Activated T-cell treated with anti-CD3 and anti-CD28 coated beads, Interleukin-2, amount 50 U/mL, for 24 hours (primary cell): ENCODE data around the gene SLC6A13.

Experiments
- DNase-seq: peaks from one replicate; pipeline ENCODE4 v3.0.0-alpha.2; 2020
- H3K27ac Mint-ChIP-seq: 2 replicates; pipeline ENCODE4 v1.8.0; 2020; ENCODE audit warnings: mild to moderate bottlenecking, mixed read lengths
- H3K27me3 Mint-ChIP-seq: 2 replicates; pipeline ENCODE4 v1.8.0; 2020; ENCODE audit warnings: mixed read lengths
- H3K36me3 Mint-ChIP-seq: 2 replicates; pipeline ENCODE4 v1.8.0; 2020; ENCODE audit warnings: low read depth, mixed read lengths
- H3K4me1 Mint-ChIP-seq: 2 replicates; pipeline ENCODE4 v1.8.0; 2020; ENCODE audit warnings: low read depth, mixed read lengths
- H3K4me3 Mint-ChIP-seq: 2 replicates; pipeline ENCODE4 v1.8.0; 2020; ENCODE audit warnings: mild to moderate bottlenecking, moderate library complexity, mixed read lengths
- H3K9me3 Mint-ChIP-seq: 2 replicates; pipeline ENCODE4 v1.8.0; 2020; ENCODE audit warnings: mixed read lengths

SLC6A13 gene

DNA sequence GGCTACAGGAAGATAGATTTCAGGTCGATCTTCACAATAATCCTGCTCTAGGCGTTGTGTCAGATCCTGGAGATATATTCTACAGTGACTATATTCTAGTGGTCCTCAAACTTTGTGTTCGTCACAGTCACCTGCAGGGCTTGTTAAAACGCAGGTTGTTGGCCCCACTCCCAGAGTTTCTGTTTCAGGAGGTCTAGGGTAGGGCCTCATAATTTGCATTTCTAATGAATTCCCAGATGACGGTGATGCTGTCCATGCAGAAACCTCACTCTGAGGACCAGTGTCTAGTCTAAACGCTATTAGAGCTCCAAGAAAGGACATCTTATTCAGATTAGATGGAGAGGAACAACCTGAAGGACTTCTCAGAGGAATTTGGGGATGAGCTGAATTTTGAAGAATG, 13.2 kb upstream of the SLC6A13 start:
- Mint-ChIP-seq H3K4me3 (no peak overlapping the region), H3K4me1 (peaks cover 3% of the 10 kb centered on the region), H3K9me3 (no peaks in the 10 kb centered on the region), H3K36me3 (peaks cover 21% of the 10 kb centered on the region), H3K27me3 (no peaks in the 10 kb centered on the region), H3K27ac (no peak overlapping the region)
- no peak for DNase-seq

DNA sequence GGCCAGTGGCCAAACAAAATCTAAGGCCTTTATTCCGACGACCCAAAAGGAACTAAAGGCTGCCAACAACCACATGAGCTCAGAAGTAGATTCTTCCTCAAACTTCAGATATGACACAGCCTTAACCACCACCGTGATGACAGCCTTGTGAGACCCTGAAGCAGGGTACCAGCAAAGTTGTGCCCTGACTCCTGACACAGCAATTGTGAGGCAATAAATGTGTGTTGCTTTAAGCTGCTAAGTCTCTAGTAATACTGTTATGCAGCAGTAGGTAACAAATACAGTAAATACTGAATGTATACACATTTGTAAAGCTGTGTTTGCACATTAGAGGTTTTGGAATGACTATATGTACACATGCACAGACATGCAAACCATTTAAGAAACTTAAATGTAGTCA, 10.7 kb upstream of the SLC6A13 start:
- no peak for DNase-seq
- H3K4me3 Mint-ChIP-seq: no peak overlapping the region
- no peak overlapping the region for H3K27ac Mint-ChIP-seq
- H3K36me3 Mint-ChIP-seq: no peaks in the 10 kb centered on the region
- peaks cover 3% of the 10 kb centered on the region for H3K4me1 Mint-ChIP-seq
- H3K9me3 Mint-ChIP-seq: no peaks in the 10 kb centered on the region
- H3K27me3 Mint-ChIP-seq: no peaks in the 10 kb centered on the region

DNA sequence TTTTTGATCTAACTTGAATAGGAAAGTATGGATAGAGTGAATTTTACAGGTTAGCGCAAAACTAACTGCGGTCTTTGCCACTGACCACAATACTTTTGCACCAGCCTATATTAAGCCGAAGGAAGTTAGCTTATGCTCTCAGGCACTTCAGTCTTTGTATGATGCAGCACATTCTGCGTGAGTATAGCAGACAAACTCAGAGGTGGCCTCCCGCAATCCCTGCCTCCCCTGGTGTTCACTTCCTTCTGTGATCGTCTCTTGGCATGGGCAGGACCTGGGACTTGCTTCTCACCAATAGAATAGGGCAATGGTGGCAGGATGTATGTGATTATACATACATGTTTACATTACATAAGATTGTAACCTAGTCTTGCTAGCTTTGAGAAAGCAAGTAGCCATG, 10.3 kb upstream of the SLC6A13 start:
- Mint-ChIP-seq H3K4me3 (no peak overlapping the region), H3K4me1 (peaks cover 3% of the 10 kb centered on the region), H3K36me3 (no peaks in the 10 kb centered on the region), H3K27ac (no peak overlapping the region), H3K9me3 (no peaks in the 10 kb centered on the region), H3K27me3 (no peaks in the 10 kb centered on the region)
- DNase-seq: no peak

DNA sequence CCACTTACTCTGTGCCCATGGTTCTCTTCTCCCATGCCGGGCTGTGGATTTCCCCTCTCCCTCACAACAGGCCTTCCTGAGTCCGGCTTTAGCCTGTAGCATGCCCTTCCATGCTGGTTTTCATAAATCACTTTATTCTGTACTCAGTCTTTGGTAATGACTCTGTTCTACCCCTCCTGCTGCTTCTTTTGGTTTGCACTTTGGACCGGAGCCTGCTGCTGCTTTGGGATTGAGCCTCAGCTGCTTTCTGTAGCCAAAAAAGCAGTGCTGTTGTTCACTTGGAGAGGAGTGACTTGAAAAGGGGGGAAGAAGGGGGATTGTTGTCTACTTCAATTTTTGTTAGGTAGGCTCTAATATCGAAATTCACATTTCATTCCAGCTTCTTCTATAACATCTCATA, 8.5 kb upstream of the SLC6A13 start:
- DNase-seq: no peak
- peaks cover 3% of the 10 kb centered on the region for H3K4me1 Mint-ChIP-seq
- no peaks in the 10 kb centered on the region for H3K27me3 Mint-ChIP-seq
- no peak overlapping the region for H3K27ac Mint-ChIP-seq
- no peaks in the 10 kb centered on the region for H3K36me3 Mint-ChIP-seq
- H3K9me3 Mint-ChIP-seq: no peaks in the 10 kb centered on the region
- H3K4me3 Mint-ChIP-seq: no peak overlapping the region

DNA sequence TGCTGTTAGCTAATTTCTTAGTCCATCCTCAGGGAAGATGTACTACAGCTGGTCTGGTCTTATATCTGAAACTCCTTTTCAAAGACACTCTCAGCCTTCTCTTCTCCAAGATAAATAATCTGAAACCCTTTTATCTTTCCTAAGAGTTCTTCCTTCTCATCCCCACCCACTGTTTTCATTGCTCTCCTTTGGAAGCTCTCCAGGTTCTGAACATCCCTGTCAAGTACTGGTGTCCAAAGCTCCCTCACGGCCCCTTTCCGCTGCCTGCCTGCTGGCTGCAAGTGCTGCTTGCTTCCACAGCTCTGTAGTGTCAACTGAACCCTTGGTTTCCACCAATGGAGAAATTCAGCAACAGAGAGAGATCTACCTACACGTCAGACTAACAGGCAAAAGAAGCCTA, 6.6 kb upstream of the SLC6A13 start:
- Mint-ChIP-seq H3K9me3 (no peaks in the 10 kb centered on the region), H3K36me3 (no peaks in the 10 kb centered on the region), H3K4me1 (peaks cover 15% of the 10 kb centered on the region), H3K4me3 (no peak overlapping the region), H3K27ac (no peak overlapping the region), H3K27me3 (no peaks in the 10 kb centered on the region)
- no peak for DNase-seq

DNA sequence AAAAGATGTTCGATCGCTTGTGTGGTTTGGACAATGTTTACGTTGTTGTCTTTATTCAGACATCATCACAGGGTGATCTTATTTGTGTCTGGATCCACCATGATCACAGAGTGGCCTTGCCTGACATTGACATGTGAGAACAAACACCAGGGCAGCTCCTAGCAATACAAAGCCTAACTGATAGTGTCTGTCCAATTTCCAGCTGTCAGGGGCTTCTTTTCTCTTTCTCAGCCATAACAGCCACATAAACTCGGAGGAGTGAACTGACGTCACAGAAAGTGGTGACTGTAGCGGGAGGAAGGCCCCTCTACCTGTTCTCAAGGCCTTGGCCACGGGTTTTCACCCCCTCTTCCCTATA, 5.8 kb upstream of the SLC6A13 start:
- H3K9me3 Mint-ChIP-seq: no peaks in the 10 kb centered on the region
- DNase-seq: no peak
- no peak overlapping the region for H3K27ac Mint-ChIP-seq
- H3K36me3 Mint-ChIP-seq: no peaks in the 10 kb centered on the region
- peaks cover 16% of the 10 kb centered on the region for H3K4me1 Mint-ChIP-seq
- no peak overlapping the region for H3K4me3 Mint-ChIP-seq
- no peaks in the 10 kb centered on the region for H3K27me3 Mint-ChIP-seq

DNA sequence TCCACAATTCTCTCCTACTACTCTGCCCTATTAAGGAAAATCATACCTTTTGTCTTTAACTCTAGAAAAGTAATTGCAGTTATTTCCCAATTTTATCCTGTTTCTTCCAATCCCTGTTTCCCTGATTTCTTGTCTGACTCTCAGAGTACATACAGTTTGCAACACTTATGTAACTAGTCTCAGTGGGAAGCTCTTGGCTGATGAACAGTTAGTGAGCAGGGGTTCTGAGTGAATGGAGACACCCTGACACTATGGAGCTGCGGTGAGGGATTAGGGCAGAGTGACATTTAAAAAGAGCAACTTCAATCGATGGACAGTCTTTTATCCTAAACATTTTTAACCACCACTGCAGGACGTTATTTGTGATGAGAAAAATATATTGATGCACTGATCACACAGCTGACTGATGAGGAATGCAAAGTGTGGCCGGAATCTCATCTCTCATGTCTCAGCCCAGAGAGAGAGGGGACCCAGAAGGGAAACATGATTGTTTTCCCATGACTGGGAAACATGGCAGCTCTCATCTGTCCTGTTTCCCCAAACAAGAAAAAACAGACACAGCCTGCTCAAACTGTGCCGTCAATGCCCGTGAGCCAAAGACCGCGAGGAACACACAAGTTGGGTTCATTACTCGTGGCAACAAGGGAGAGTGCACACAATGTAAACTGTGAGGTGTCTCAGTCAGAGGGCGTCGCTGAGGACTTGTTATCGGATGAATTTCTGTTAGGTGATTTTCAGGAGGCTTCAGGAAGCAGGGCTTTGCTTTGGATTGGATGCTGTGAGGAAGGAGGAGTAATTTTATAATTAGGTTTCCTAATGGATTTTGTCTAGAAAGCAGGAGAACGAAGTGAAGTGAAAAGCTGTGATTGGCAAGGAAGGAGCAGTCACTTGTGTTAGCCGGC, 5.2 kb upstream of the SLC6A13 start:
- no peak overlapping the region for H3K27ac Mint-ChIP-seq
- no peaks in the 10 kb centered on the region for H3K36me3 Mint-ChIP-seq
- peaks cover 13% of the 10 kb centered on the region for H3K4me1 Mint-ChIP-seq
- no peak overlapping the region for H3K4me3 Mint-ChIP-seq
- DNase-seq: no peak
- no peaks in the 10 kb centered on the region for H3K27me3 Mint-ChIP-seq
- no peaks in the 10 kb centered on the region for H3K9me3 Mint-ChIP-seq

DNA sequence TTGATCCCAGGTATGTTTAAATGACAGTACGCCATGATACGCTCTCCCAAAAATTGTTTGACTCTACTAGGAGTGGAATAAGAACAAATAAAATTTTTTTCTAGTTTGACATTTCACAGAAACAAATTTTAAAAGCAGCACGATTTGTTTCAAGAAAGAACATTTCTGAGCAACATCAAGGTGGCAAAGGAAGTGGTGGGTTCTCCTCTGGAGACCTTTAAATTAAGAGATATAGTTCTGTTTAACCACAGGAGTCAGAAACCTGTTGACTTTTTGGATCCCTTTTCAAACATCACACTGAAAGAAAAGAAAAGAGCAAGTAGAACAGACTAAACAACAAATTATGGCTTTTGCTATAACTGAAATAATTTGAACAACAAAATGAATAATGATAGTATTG, 2.5 kb upstream of the SLC6A13 start:
- Mint-ChIP-seq H3K27ac (no peak overlapping the region), H3K36me3 (no peaks in the 10 kb centered on the region), H3K4me3 (no peak overlapping the region), H3K9me3 (no peaks in the 10 kb centered on the region), H3K4me1 (peaks cover 13% of the 10 kb centered on the region), H3K27me3 (peaks cover 5% of the 10 kb centered on the region)
- DNase-seq: no peak

DNA sequence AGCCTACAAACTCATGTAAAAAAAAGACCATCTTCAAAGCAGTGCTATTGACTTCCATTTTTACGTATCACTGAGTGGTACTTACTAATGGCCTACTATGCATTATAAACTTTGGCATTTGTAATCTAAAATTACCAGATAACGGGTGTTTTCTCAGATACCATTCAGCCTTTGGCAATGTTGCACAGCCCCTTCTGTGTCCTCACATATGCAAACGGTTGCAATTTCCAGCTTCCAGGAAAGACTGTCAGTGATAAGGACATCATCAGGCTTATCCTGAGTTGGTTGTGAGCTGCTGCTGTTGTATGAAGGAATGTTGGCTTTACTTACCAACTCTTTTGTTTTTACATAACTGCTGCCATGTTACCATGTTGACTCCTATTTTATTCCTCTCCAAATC, 1.6 kb upstream of the SLC6A13 start:
- H3K9me3 Mint-ChIP-seq: no peaks in the 10 kb centered on the region
- H3K27ac Mint-ChIP-seq: no peak overlapping the region
- peaks cover 12% of the 10 kb centered on the region for H3K27me3 Mint-ChIP-seq
- H3K4me3 Mint-ChIP-seq: no peak overlapping the region
- peaks cover 13% of the 10 kb centered on the region for H3K4me1 Mint-ChIP-seq
- DNase-seq: no peak
- no peaks in the 10 kb centered on the region for H3K36me3 Mint-ChIP-seq

DNA sequence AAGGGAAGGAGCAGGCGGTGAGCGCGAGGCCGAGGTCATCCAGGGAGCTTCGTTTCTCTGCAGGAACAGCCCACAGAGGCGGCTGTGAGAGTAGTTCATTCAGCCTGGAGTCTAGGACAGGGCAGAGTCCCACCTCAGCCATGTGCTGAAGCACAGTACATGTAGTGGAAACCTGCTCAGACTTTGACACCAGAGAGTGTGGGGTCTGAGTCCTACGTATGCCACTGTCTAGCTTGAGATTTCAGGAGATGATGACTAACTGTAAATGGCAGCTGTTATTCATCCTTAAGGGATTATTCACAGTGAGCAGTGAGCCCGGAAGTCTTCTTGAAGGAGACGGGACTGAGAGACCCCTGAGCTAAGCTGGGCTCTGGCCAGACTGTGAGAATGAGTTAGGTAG, 938 bp upstream of the SLC6A13 start:
- peaks cover 13% of the 10 kb centered on the region for H3K4me1 Mint-ChIP-seq

DNA sequence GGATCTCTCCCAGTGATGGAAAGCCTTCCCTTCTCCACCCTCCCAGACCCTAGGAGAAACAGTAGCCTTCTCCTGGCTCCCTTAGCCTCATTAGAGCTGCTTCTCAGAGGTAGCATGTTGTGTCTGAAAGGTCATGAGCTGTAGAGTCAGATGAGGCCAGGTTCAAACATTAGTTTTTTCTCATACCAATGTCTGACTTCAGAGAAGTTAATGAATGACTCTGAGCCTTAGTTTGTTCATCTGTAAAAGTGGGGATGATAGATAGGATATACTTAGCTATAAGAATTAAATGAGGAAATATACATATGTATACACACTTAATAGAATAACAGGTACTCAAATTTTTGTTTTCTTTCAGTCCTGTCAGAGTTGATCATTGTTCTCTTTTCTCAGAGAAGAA, 523 bp downstream of the SLC6A13 start:
- Mint-ChIP-seq H3K4me3 (no peak overlapping the region), H3K36me3 (no peaks in the 10 kb centered on the region), H3K27ac (no peak overlapping the region), H3K9me3 (no peaks in the 10 kb centered on the region), H3K27me3 (peaks cover 29% of the 10 kb centered on the region), H3K4me1 (peaks cover 13% of the 10 kb centered on the region)
- no peak for DNase-seq

More for the DNA sequence above, 938 bp upstream of the SLC6A13 start:
- Mint-ChIP-seq H3K4me3 (no peak overlapping the region), H3K9me3 (no peaks in the 10 kb centered on the region), H3K27me3 (peaks cover 14% of the 10 kb centered on the region), H3K36me3 (no peaks in the 10 kb centered on the region), H3K27ac (no peak overlapping the region)
- no peak for DNase-seq

DNA sequence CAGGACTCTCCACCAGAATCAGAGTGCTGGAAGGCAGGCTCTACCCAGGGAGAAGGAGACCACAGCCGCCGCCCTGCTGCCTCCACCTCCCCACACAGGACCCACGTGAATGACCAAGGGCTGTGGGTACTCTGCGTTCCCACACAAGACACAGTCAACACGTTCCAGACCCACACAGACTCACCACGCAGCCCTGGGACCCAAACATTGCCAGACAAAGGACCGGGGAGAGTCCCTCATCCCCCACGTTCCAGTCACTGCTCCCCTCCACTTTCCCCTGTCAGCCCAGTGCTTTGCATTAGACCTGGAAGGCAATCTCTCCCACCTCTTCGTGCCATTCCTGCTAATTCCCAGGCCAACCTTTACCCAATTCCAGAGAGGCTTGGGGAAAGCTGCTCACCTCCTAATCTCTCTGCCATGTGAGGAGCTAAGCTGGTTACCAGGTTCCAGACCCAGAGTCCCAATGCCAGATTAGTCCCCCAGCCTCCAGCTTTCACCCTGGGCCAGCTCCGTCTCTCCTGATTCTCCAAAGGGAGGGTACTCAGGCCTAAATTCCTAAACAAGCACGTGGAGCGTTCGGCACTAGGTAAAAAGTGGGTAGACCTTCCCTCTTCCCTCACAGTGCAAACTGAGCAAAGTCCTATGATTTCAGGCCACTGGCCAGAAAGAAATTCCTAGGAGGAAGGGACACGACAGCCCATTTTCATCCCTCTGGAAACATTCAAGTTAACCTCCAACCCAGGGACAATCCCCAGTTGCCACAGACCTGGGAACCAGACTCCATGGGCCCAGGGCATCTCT, 4.9 kb downstream of the SLC6A13 start:
- no peak for DNase-seq
- peaks cover 57% of the 10 kb centered on the region for H3K27me3 Mint-ChIP-seq
- no peaks in the 10 kb centered on the region for H3K4me1 Mint-ChIP-seq
- H3K9me3 Mint-ChIP-seq: no peaks in the 10 kb centered on the region
- H3K27ac Mint-ChIP-seq: no peak overlapping the region
- no peaks in the 10 kb centered on the region for H3K36me3 Mint-ChIP-seq
- H3K4me3 Mint-ChIP-seq: no peak overlapping the region

DNA sequence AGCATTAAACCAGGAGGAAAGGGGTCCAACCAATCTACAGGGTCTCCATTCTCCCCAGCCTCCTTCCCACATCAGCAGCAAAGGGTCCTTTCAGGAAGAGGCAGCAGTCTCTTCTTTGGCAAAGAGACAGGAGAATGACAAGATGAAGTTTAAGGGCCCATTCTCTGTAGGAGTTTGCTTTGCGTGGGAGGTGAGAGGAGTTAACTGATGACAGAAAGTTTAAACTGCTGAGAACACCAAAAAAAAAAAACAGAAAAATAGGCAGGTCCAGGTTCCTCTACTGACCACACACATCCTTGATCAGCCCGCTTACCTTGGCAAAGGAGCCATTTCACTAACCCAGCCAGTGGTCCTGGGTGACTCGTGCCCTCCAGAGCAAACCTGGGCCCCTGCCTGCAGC, 5.7 kb downstream of the SLC6A13 start:
- H3K36me3 Mint-ChIP-seq: no peaks in the 10 kb centered on the region
- H3K4me3 Mint-ChIP-seq: no peak overlapping the region
- no peak overlapping the region for H3K27ac Mint-ChIP-seq
- no peaks in the 10 kb centered on the region for H3K9me3 Mint-ChIP-seq
- H3K27me3 Mint-ChIP-seq: peaks cover 55% of the 10 kb centered on the region
- no peaks in the 10 kb centered on the region for H3K4me1 Mint-ChIP-seq
- DNase-seq: no peak

DNA sequence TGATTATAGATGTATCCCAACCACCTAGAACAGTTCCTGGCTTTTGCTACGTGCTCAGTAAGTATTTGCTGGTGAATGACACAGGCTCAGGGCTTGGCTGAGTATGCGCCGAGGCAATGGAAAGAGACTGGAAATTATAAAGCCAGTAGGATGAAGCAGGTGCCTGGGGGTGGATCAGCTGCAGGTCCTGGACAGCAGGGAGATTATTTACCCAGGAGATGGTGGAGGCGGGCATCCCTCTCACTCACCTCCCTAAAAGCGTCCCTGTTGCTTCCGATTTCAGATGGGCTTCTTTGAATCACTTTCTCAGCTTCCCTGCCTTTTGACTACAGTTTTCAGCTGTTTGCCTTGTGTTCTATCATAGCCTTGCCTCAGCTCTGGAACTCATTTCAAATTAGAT, 6.4 kb downstream of the SLC6A13 start:
- Mint-ChIP-seq H3K9me3 (no peaks in the 10 kb centered on the region), H3K27me3 (peaks cover 54% of the 10 kb centered on the region), H3K36me3 (no peaks in the 10 kb centered on the region)

DNA sequence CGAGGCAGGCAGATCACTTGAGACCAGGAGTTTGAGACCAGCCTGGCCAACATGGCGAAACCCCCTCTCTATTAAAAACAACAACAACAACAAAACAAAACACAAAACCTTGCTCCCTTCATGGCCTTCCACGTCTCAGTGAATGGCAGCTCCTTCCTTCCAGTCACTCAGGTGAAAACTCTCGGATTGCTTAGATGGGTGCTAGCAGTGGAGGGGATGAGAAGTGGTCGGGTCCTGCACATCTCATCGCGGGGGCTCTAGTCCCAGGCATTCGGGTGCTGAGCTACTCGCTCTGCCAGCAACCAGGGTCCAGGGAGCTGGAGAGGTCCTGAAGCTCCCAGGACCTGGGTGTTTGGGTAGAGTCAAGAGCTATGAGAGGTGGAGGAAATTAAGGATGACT, 7.7 kb downstream of the SLC6A13 start:
- Mint-ChIP-seq H3K4me3 (no peak overlapping the region), H3K27me3 (peaks cover 53% of the 10 kb centered on the region), H3K4me1 (no peaks in the 10 kb centered on the region), H3K36me3 (no peaks in the 10 kb centered on the region), H3K27ac (no peak overlapping the region), H3K9me3 (no peaks in the 10 kb centered on the region)
- no peak for DNase-seq

More for the DNA sequence above, 6.4 kb downstream of the SLC6A13 start:
- DNase-seq: no peak
- H3K27ac Mint-ChIP-seq: no peak overlapping the region
- H3K4me1 Mint-ChIP-seq: no peaks in the 10 kb centered on the region
- H3K4me3 Mint-ChIP-seq: no peak overlapping the region
